ENCODE data around the gene MIF.
"Not testable (repeated sequence)": the region's sequence is repeated elsewhere in the genome, so short reads cannot be mapped to it uniquely, and the experiment has no call there.

MIF gene

DNA sequence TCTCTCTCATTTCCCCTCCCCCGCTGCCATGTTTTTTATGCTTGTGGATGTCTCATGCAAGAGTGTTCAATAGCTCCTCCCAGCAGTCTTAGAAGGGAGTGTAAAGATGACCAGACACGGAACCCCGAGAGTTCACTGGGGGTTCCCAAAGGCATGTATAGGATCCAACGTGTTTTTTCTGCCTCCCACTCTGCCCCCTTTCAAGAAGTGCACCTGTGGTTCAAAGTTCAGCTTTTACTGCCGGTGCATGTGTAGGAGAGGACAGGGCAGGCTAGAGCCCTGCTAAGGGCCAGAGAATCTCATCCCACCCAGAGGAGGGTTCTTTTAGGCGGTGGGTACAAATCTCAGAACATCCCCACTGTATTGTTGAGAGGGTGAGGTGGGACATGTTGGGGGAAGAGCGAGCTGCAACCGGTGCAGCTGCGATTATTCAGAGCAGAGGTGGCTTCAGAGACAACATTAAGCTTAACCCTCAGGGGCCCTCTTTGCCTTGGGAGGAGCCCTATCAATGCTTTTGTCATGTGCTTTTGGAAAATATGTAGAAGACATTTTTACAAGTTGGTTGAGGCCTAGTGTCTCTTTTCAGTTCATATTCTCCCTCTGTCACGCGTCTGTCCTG lies 14.5 kb downstream of the MIF start:
- Histone ChIP-seq H3K9ac (ENCODE audit: low read depth, low read length) (no peak overlapping the region), H3K9me3 (replicated peaks; ENCODE audit: low read length) (no peaks in the 10 kb centered on the region), H3K4me2 (ENCODE audit: low read length) (no peak overlapping the region), H3K4me3 (ENCODE audit: low read length) (no peak overlapping the region), H3K36me3 (ENCODE audit: insufficient read depth, low read length) (no peaks in the 10 kb centered on the region), H3K4me1 (ENCODE audit: control insufficient read depth, insufficient read depth, low read length) (peaks cover 7% of the 10 kb centered on the region), H3K27me3 (ENCODE audit: control insufficient read depth, insufficient read depth, low read length) (peaks cover 18% of the 10 kb centered on the region)

DNA sequence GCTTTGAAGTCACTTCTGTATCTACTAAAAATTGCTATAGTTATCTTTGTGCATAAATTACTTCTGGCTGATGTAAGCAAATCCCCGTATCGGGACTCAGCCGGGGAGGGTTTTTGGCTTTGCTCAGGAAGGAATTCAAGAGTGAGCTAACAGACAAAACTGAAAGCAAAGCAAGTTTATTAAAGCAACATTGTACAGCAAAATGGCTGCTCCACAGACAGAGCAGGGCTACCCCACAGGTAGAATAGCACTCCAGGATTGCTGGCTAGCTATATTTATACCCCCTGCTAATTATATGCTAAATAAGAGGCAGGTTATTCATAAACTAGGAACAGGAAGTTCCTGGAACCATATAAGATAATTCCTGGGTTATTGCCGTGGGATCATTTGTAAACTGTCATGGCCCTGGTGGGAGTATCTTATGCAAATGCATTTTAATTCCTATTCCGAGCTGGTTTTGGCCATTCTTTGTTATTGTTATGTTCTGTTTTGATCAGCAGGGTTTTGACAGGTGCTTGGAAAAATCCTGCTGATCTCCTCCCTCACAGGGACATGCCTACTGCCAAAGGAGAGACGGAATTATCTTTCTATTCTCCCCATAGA lies 15.2 kb downstream of the MIF start:
- no peak overlapping the region for H3K4me3 ChIP-seq (ENCODE audit: low read length)
- no peaks in the 10 kb centered on the region for H3K36me3 ChIP-seq (ENCODE audit: insufficient read depth, low read length)
- no peaks in the 10 kb centered on the region for H3K9me3 ChIP-seq (replicated peaks; ENCODE audit: low read length)
- no peak overlapping the region for H3K9ac ChIP-seq (ENCODE audit: low read depth, low read length)
- H3K27me3 ChIP-seq (ENCODE audit: control insufficient read depth, insufficient read depth, low read length) = peaks cover 13% of the 10 kb centered on the region
- no peak overlapping the region for H3K4me2 ChIP-seq (ENCODE audit: low read length)
- peaks cover 12% of the 10 kb centered on the region for H3K4me1 ChIP-seq (ENCODE audit: control insufficient read depth, insufficient read depth, low read length)

DNA sequence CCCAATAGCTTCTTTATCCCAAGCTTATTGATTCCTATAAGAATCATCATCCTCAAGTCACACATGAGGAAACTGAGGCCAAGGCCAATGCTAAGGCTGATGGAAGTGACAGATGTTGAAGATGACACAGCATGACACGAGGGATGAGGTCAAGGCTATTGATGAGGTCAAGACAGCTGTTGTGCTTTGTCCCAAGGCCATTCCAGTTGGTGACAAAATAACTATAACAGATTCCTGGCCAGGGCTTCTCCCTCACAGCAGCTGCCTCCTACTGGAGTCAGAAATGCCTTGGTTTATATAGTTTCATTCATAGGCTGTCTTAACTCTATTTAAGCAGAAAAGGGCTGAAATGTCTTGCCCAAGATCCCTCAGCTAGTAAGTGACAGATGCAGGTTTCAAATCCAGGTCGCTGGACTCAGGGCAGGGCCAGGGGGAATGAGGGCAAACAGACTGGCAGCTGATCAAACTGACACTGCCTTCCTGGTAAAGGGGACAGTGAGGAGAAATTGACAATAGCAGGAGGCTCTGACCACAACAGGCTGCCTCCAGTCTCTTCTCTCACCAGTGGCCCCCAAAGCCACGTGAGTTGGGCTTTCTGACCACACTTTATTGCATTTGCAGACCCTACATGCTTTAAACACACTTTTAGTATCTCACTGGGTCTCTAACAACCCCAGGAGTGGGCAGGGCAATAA lies 16.5 kb downstream of the MIF start:
- peaks cover 3% of the 10 kb centered on the region for H3K27me3 ChIP-seq (ENCODE audit: control insufficient read depth, insufficient read depth, low read length)

DNA sequence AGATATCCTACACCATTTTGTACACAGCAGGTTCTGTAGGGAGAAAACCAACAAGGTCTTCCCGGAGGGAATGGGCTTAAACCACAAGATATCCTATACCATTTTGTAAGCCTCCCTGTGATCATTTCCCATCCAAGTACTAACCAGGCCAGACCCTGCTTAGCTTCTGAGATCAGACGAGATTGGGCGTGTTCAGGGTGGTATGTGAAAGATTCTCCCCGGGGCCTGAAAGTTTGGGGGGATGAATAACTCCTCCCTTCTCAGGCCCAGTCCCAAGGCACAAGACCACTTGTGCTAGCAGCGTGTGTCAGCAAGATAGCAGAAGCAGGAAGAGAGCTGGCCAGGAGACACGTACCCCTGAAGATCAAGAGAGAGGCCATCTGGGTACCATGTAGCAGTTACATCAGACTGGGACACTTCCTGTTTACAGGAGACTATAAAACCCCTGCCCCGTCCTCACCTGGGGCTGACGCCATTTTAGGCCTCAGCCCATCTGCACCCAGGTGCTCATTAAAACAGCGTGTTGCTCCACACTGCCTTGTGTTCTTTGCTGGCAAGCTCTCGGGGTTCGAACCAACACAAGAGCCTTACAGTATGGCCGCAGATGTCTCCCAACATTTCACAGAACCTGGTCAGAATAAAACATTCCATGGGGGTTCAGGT lies 17.3 kb downstream of the MIF start:
- no peak overlapping the region for H3K9ac ChIP-seq (ENCODE audit: low read depth, low read length)
- H3K36me3 ChIP-seq (ENCODE audit: insufficient read depth, low read length) = no peaks in the 10 kb centered on the region
- H3K9me3 ChIP-seq (replicated peaks; ENCODE audit: low read length) = no peaks in the 10 kb centered on the region
- no peaks in the 10 kb centered on the region for H3K27me3 ChIP-seq (ENCODE audit: control insufficient read depth, insufficient read depth, low read length)
- peaks cover 12% of the 10 kb centered on the region for H3K4me1 ChIP-seq (ENCODE audit: control insufficient read depth, insufficient read depth, low read length)
- H3K4me2 ChIP-seq (ENCODE audit: low read length) = no peak overlapping the region
- H3K4me3 ChIP-seq (ENCODE audit: low read length) = no peak overlapping the region

More for the DNA sequence above, 16.5 kb downstream of the MIF start:
- H3K9ac ChIP-seq (ENCODE audit: low read depth, low read length) = no peak overlapping the region
- no peaks in the 10 kb centered on the region for H3K36me3 ChIP-seq (ENCODE audit: insufficient read depth, low read length)
- peaks cover 12% of the 10 kb centered on the region for H3K4me1 ChIP-seq (ENCODE audit: control insufficient read depth, insufficient read depth, low read length)
- no peaks in the 10 kb centered on the region for H3K9me3 ChIP-seq (replicated peaks; ENCODE audit: low read length)
- H3K4me3 ChIP-seq (ENCODE audit: low read length) = no peak overlapping the region
- H3K4me2 ChIP-seq (ENCODE audit: low read length) = no peak overlapping the region

DNA sequence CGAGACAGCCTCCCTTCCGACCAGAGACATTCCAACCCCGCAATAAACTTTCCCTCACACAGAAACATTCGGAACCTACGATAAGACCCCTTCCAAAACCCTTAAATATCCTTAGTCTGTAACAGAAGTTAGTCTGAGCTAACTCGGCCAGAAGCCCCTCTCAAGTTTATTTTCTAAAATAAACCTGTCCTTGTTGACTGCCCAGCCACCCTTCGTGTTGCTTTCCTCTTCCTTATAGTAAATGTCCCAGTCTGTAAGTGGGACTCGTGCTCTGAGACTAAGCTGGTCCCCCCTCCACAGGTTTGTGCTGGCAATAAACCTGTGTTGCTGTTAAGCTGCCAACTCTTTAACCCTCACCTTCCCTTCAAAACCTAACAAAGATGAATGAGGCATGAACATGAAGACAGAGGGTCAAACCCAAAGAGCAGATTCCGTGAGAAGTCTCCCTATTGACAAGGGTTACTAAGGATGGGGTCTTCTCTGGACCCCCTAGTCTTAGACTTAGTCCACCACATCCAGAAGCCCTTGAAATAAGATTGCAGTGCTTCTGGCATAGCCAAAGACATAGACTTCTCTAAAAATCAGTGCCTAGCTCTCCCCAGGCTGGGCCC lies 18.2 kb downstream of the MIF start:
- Histone ChIP-seq H3K27me3 (ENCODE audit: control insufficient read depth, insufficient read depth, low read length) (no peaks in the 10 kb centered on the region), H3K4me2 (ENCODE audit: low read length) (no peak overlapping the region), H3K9me3 (replicated peaks; ENCODE audit: low read length) (no peaks in the 10 kb centered on the region), H3K4me1 (ENCODE audit: control insufficient read depth, insufficient read depth, low read length) (peaks cover 12% of the 10 kb centered on the region), H3K4me3 (ENCODE audit: low read length) (no peak overlapping the region), H3K9ac (ENCODE audit: low read depth, low read length) (no peak overlapping the region), H3K36me3 (ENCODE audit: insufficient read depth, low read length) (no peaks in the 10 kb centered on the region)

DNA sequence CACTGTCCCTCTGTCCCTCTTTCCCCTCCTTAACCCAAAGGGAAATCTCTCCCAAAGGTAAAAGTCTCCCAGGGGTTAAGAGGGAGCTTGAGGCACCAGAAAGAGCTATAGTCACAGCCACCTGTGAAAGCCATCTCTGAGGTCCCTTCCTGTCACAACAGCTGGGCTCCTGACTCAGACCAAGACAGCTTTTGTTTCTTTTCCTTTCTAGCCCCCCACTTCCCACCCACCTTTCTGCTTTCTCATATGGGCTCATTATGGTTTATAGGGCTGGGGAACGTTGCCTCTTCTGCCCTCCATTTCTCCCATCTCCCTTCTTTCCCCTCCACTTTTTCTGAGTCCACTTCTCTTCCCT lies 19.1 kb downstream of the MIF start:
- H3K4me3 ChIP-seq (ENCODE audit: low read length) = peak overlapping the region; percentile 78
- H3K9me3 ChIP-seq (replicated peaks; ENCODE audit: low read length) = no peaks in the 10 kb centered on the region
- peaks cover 12% of the 10 kb centered on the region for H3K4me1 ChIP-seq (ENCODE audit: control insufficient read depth, insufficient read depth, low read length)
- no peaks in the 10 kb centered on the region for H3K27me3 ChIP-seq (ENCODE audit: control insufficient read depth, insufficient read depth, low read length)
- peak overlapping the region; percentile 87 for H3K9ac ChIP-seq (ENCODE audit: low read depth, low read length)
- peak overlapping the region; percentile 89 for H3K4me2 ChIP-seq (ENCODE audit: low read length)
- H3K36me3 ChIP-seq (ENCODE audit: insufficient read depth, low read length) = no peaks in the 10 kb centered on the region

DNA sequence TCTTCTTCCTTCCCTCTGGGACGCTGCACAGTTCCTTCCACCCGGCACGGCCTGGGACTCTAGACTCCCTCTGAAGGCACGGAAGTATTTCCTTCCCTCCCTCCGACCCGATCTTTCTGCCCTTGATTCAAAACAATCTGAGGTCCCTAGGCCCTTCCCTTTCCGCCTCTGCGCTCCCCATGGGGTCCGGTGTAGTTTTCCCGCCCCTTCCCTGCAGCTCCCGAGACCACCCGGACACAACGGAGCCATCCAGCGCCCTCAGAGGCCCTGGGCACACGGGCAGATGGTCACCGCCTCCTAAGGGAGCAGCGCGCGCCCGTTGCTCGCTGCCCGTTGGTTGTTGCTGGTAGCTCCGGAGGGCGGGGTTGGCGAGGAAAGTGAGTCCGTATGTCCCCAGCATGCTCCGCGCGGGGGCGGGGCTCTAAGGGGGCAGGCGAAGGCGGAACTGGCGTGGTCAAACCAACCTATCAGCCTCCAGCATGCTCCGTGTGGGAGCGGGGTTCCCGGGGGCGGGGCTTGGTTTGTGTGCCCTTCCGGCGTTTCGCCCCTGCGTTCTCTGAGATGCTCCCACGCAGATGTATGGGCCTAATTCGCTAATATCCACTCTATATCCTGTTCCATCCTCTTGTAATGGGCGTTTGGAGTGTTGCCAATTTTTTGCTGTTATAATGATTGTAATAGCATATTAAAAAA lies 19.6 kb downstream of the MIF start:
- no peaks in the 10 kb centered on the region for H3K27me3 ChIP-seq (ENCODE audit: control insufficient read depth, insufficient read depth, low read length)
- H3K9me3 ChIP-seq (replicated peaks; ENCODE audit: low read length) = no peaks in the 10 kb centered on the region
- peak overlapping the region; percentile 87 for H3K9ac ChIP-seq (ENCODE audit: low read depth, low read length)
- peak overlapping the region; percentile 89 for H3K4me2 ChIP-seq (ENCODE audit: low read length)
- peaks cover 12% of the 10 kb centered on the region for H3K4me1 ChIP-seq (ENCODE audit: control insufficient read depth, insufficient read depth, low read length)
- H3K4me3 ChIP-seq (ENCODE audit: low read length) = peak overlapping the region; percentile 78
- H3K36me3 ChIP-seq (ENCODE audit: insufficient read depth, low read length) = no peaks in the 10 kb centered on the region

DNA sequence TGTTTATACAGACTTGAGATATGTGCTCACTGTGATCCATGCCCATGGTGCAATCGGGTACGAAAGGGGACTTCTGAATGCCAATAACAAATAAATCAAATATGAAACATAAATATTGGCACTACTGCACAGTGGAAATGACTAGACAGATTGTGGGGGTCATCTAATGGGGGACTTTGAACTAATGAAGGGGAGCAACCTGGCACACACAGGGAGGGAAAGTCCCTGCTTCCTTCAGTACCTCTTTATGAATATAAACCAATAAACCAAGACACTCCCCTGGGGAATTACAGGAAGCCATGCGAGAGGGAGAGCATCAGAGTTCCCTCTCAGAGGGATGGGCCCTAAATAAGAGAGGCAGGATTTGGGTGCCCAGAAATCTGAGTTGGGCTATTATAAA lies 21.1 kb downstream of the MIF start:
- peaks cover 17% of the 10 kb centered on the region for H3K4me1 ChIP-seq (ENCODE audit: control insufficient read depth, insufficient read depth, low read length)
- no peaks in the 10 kb centered on the region for H3K9me3 ChIP-seq (replicated peaks; ENCODE audit: low read length)
- H3K36me3 ChIP-seq (ENCODE audit: insufficient read depth, low read length) = no peaks in the 10 kb centered on the region
- no peak overlapping the region for H3K9ac ChIP-seq (ENCODE audit: low read depth, low read length)
- H3K4me3 ChIP-seq (ENCODE audit: low read length) = no peak overlapping the region
- no peaks in the 10 kb centered on the region for H3K27me3 ChIP-seq (ENCODE audit: control insufficient read depth, insufficient read depth, low read length)
- H3K4me2 ChIP-seq (ENCODE audit: low read length) = no peak overlapping the region

DNA sequence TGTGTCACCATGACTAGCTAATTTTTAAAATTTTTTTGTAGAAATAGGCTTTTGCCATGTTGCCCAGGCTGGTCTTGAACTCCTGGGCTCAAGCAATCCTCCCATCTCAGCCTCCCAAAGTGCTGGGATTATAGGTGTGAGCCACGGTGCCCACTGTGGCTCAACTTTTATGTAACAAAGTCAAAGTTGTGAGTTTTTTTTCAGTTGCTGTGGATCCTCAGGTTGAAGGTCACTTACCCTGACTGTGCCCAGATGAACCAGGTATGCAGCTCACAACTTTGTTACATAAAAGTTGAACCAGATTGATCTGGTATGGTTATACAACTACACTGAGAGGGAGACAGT lies 26.1 kb downstream of the MIF start:
- H3K27me3 ChIP-seq (ENCODE audit: control insufficient read depth, insufficient read depth, low read length); H3K9me3 ChIP-seq (replicated peaks; ENCODE audit: low read length); H3K4me3 ChIP-seq (ENCODE audit: low read length); H3K36me3 ChIP-seq (ENCODE audit: insufficient read depth, low read length); H3K4me2 ChIP-seq (ENCODE audit: low read length); H3K9ac ChIP-seq (ENCODE audit: low read depth, low read length): not testable (repeated sequence)
- H3K4me1 ChIP-seq (ENCODE audit: control insufficient read depth, insufficient read depth, low read length) = peaks cover 12% of the 10 kb centered on the region

- H3K9ac ChIP-seq (ENCODE audit: low read depth, low read length); H3K36me3 ChIP-seq (ENCODE audit: insufficient read depth, low read length); H3K9me3 ChIP-seq (replicated peaks; ENCODE audit: low read length); H3K27me3 ChIP-seq (ENCODE audit: control insufficient read depth, insufficient read depth, low read length); H3K4me3 ChIP-seq (ENCODE audit: low read length); H3K4me2 ChIP-seq (ENCODE audit: low read length): not testable (repeated sequence)
- peaks cover 12% of the 10 kb centered on the region for H3K4me1 ChIP-seq (ENCODE audit: control insufficient read depth, insufficient read depth, low read length)
Observed at GRCh38 chr22:23921586-23922201, 27.5 kb downstream of the MIF start.

GRCh38 chr22:23922921-23923320 lies 28.7 kb downstream of the MIF start:
- peaks cover 12% of the 10 kb centered on the region for H3K4me1 ChIP-seq (ENCODE audit: control insufficient read depth, insufficient read depth, low read length)
- no peaks in the 10 kb centered on the region for H3K27me3 ChIP-seq (ENCODE audit: control insufficient read depth, insufficient read depth, low read length)
- no peak overlapping the region for H3K4me3 ChIP-seq (ENCODE audit: low read length)
- no peaks in the 10 kb centered on the region for H3K36me3 ChIP-seq (ENCODE audit: insufficient read depth, low read length)
- H3K4me2 ChIP-seq (ENCODE audit: low read length) = no peak overlapping the region
- H3K9me3 ChIP-seq (replicated peaks; ENCODE audit: low read length) = peaks cover 4% of the 10 kb centered on the region
- no peak overlapping the region for H3K9ac ChIP-seq (ENCODE audit: low read depth, low read length)

All from skeletal muscle satellite cell (primary cell).